ENCODE data around the gene CFAP99. TPM values are rescaled to one million over a fixed set of nuclear protein-coding genes. Genes with fewer than 3 reads are reported as not detected.

Gene CFAP99
- total and polyA plus RNA-seq, 2 of the 8 experiments (the other 6 are each of a cell fraction or from before 2014, with no cell fraction given), result not detected

GRCh38 chr4:2427383-2428334 lies 8.9 kb downstream of the CFAP99 start (continued):
- TF ChIP-seq CHD7 (IDR thresholded peaks at IDR 0.05; ENCODE audit: insufficient replicate concordance, low read length), result no peak
- TF ChIP-seq CTBP2 (IDR thresholded peaks at IDR 0.05; ENCODE audit: borderline replicate concordance, insufficient read depth, insufficient read length, low read length), result no peak
- TF ChIP-seq KDM4A (IDR thresholded peaks at IDR 0.05; ENCODE audit: low read depth, low read length, severe bottlenecking), result no peak
- TF ChIP-seq CHD1 (IDR thresholded peaks at IDR 0.05; ENCODE audit: low read depth, low read length), result no peak
- no peak for TF ChIP-seq SIX5 (IDR thresholded peaks at IDR 0.05; ENCODE audit: low read depth, low read length)
- TF ChIP-seq ZNF274 (IDR thresholded peaks at IDR 0.05; ENCODE audit: borderline replicate concordance, extremely low read depth, low read length), result no peak
- no peak for TF ChIP-seq SP2 (IDR thresholded peaks at IDR 0.05; ENCODE audit: low read length)

Measured in H1 (cell line).